Hepatocyte (in vitro differentiated cells): Measurements from ENCODE around the gene CCR5.

ENCODE experiments used
- CTCF ChIP-seq: fragments of 200-600 bp; sonication (generic); IDR thresholded peaks from 2 replicates; pipeline ENCODE4 v1.5.1; 2016; ENCODE audit warnings: antibody characterized with exemption, mild to moderate bottlenecking; ENCODE audit not compliant: poor library complexity
- EZH2 ChIP-seq: fragments of 200-600 bp; sonication (generic); IDR thresholded peaks from 2 replicates; pipeline ENCODE4 v1.6.1; 2016; ENCODE audit warnings: antibody characterized with exemption, mild to moderate bottlenecking, borderline replicate concordance
- EZH2phosphoT487 ChIP-seq: fragments of 200-600 bp; sonication (generic); IDR thresholded peaks from one replicate; pipeline ENCODE4 v1.6.1; 2018; ENCODE audit warnings: antibody characterized with exemption, mild to moderate bottlenecking, low read depth, moderate library complexity; ENCODE audit not compliant: unreplicated experiment, severe bottlenecking

- no peak for TF ChIP-seq CTCF
- no peak for TF ChIP-seq EZH2
- TF ChIP-seq EZH2phosphoT487 = no peak
Measured at GRCh38 chr3:46344476-46344875, 26.3 kb upstream of the CCR5 start.
